ENCODE data around the gene MAP3K3.

The MAP3K3 gene

DNA sequence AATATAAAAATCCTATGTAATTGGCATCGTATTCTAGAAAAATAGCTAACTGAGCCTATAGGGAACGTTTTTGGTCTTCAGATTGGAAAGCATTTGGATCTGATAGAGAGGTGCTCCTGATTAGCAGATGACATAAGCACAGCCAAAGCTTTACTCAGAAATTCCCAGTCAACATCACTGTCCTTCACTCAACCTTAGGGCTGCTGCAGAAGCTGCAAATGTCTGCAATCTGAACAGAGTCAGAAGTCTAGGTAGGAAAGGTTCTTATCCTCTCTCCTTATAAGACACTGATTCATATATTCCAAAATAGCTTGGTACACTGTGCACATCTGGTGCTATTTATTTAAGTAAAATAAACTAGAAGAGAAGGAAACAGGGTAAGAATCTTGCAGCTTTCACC, 100.2 kb downstream of the MAP3K3 start:
- TF ChIP-seq, protein P1, sequence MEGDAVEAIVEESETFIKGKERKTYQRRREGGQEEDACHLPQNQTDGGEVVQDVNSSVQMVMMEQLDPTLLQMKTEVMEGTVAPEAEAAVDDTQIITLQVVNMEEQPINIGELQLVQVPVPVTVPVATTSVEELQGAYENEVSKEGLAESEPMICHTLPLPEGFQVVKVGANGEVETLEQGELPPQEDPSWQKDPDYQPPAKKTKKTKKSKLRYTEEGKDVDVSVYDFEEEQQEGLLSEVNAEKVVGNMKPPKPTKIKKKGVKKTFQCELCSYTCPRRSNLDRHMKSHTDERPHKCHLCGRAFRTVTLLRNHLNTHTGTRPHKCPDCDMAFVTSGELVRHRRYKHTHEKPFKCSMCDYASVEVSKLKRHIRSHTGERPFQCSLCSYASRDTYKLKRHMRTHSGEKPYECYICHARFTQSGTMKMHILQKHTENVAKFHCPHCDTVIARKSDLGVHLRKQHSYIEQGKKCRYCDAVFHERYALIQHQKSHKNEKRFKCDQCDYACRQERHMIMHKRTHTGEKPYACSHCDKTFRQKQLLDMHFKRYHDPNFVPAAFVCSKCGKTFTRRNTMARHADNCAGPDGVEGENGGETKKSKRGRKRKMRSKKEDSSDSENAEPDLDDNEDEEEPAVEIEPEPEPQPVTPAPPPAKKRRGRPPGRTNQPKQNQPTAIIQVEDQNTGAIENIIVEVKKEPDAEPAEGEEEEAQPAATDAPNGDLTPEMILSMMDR (IDR thresholded peaks at IDR 0.05; ENCODE audit: low read depth, low read length), result no peak
- DNase-seq (ENCODE audit: low read depth in 2 of 2), result no peak
- no peak overlapping the region for H3K4me3 ChIP-seq (replicated peaks in 1 of 2; ENCODE audit: low read depth in 2 of 2, low read length in 2 of 2)

DNA sequence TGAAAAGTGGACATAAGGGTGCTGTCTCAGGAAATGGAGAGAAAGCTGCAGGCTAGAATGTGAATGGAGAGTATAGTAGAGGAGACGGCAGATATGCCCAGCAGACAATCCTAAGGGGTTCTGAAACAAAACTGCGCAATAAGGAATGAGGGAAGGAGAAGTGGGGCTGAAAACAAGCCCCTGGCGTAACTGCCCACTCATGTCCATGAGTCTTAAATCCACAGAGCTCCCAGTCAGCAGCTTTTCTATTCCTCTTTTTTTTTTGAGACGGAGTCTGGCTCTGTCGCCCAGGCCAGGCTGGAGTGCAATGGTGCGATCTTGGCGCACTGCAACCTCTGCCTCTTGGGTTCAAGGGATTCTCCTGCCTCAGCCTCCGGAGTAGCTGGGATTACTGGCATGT, 113.5 kb downstream of the MAP3K3 start:
- no peak overlapping the region for H3K4me3 ChIP-seq (replicated peaks in 1 of 2; ENCODE audit: low read depth in 2 of 2, low read length in 2 of 2)
- TF ChIP-seq, protein P1 (IDR thresholded peaks at IDR 0.05; ENCODE audit: low read depth, low read length), result no peak
- no peak for DNase-seq (ENCODE audit: low read depth in 2 of 2)

DNA sequence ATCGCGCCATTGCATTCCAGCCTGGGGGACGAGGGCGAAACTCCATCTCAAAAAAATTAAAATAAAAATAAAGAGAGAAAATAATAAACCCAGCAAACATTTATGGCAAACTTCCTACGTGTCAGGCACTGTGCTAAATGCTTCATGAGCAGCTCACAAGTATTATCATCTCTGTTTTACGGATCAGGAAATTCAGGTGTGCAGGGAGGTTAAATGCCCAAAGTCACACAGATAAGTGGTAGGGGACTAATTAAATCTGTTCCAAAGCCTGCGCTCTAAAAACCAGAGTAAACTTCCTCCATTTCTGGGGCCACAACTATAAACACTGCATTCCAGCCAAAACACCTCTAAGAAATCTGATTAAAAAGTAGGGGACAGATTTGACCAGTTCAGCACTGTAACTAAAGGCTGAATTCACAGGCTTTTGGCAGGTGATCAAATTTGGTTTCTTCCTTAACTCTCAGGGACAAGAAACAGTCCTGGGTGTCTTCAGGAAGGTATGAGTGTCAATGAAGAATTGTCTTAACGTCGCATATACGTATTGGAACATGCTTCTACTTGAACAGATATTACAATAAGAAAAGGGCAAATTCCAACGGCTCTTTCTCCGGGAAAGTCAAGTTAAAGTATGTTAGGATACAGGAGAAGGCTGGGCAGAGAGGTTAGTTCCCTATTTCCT, 118.4 kb downstream of the MAP3K3 start:
- TF ChIP-seq, protein P1 (IDR thresholded peaks at IDR 0.05; ENCODE audit: low read depth, low read length), result no peak
- H3K4me3 ChIP-seq (replicated peaks in 1 of 2; ENCODE audit: low read depth in 2 of 2, low read length in 2 of 2), result peak overlapping the region; percentile 89 to 94
- peak; percentile 12 to 14 for DNase-seq (ENCODE audit: low read depth in 2 of 2)

DNA sequence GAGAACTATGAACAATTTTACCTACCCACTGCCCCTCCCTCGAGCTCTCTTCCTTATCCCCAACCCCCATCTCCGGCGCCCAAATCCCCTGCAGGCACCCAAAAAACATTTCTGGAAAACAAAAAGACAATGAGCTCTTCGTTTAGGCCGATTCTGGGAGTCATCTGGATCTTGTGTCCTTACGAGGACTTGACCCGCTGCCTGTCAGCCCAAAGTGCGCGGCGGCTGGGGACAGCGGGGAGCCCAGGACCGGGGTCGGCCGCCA, 118.9 kb downstream of the MAP3K3 start:
- H3K4me3 ChIP-seq (replicated peaks in 1 of 2; ENCODE audit: low read depth in 2 of 2, low read length in 2 of 2), result peak overlapping the region; percentile 89 to 94
- TF ChIP-seq, protein P1 (IDR thresholded peaks at IDR 0.05; ENCODE audit: low read depth, low read length), result no peak
- DNase-seq (ENCODE audit: low read depth in 2 of 2), result no peak

DNA sequence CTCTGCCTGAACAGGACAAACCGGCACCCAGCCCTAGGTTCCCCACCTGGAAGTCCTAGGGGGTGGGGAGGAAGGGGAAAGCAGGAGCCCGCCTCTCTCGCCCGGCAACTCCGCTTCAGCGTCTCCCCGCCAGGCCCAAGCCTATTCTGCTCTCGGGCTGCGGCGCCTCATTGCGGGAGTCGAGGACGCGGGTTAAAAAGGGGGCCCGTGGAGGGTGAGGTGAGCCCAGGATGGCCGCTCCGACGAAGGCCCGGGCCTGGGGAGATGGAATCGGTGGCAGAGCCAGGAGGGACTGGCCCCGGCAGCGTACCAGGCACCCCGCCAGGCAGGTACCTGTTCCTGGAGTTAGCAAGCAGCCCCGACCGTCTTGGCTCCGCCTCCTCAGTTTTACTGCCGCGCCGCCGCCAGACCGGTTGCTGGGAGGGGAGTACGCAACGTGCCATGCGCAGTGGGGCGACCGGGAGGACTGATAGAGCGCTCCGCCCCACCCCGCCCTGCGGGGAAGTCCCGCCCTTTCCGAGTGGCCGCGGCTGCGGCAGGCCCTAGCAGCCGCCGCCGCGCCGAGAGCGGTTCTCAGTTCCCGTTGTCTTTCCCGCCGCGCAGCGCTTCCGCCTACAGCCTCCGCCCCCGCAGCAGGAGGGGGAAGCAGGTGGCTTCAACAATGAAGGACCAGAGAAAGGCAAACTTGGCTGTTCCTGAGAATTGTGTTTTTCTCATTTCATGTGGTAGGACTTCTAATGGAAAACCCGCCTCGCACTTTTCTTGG, 119.4 kb downstream of the MAP3K3 start, which contains the start of gene STRADA:
STRADA (minus strand) TSS at position 392 of the 766 bp plus-strand sequence. CDS start 13,430 bp downstream, outside the sequence.
- TF ChIP-seq, protein P1 (IDR thresholded peaks at IDR 0.05; ENCODE audit: low read depth, low read length), result no peak
- DNase-seq (ENCODE audit: low read depth in 2 of 2), result peak; percentile 96 to 97
- H3K4me3 ChIP-seq (replicated peaks in 1 of 2; ENCODE audit: low read depth in 2 of 2, low read length in 2 of 2), result peak within 1 kb of the TSS; percentile 89 to 94

Data from cardiac fibroblast (primary cell).